CD4-positive, alpha-beta T cell treated with Interferon alpha-2 for 1 hour (primary cell): ENCODE results near the gene SPRED2.

Experiments
- DNase-seq, 2 donors: peaks; one replicate each; pipeline ENCODE4 v3.0.0-alpha.2; 2020 to 2022

The SPRED2 gene

DNA sequence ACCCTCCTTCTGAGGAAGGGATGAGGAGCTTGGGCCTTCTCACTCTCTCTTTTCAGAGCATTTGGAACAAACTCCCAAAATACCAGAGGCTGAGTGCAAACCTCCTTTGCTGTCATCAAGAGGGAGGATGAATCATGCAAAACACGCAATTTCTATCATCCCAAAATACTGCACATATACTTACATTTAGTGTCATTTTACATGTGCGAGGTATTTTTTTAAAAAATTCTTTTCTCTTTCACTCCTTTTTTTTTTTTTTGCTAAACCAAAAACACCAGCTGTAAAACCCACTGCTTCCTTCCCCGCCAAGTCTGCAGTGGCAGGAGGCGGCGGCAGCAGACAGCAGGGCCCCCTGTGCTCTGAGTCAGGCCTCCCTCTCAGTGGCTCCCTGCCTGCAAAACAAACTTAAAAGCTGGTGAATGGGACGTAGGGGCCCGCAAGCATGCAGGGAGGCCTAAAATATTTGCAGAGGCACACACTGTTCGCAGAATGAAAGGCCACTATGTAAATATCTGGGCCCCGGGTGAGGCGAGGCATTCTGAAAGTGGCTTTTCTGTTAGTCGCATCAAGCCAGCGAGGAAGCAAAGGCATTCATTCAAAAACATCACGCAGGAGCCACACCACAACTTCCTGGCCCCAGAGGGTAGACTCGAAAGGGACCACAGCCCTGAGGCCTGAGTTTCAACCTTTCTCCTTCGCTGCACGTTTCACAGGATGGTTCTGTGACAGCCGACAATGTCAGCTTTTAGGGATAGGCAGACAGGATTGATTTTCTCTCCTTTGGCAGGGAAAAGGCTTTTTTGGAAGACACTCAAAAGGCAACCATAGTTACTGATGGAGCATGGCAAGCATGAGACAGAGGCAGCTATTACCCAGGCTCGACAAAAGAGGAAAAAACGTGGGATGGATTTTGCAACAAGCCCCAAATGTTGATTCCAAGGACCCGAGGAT is 131.4 kb downstream of the SPRED2 start:
- DNase-seq: peak; percentile 29 to 42

DNA sequence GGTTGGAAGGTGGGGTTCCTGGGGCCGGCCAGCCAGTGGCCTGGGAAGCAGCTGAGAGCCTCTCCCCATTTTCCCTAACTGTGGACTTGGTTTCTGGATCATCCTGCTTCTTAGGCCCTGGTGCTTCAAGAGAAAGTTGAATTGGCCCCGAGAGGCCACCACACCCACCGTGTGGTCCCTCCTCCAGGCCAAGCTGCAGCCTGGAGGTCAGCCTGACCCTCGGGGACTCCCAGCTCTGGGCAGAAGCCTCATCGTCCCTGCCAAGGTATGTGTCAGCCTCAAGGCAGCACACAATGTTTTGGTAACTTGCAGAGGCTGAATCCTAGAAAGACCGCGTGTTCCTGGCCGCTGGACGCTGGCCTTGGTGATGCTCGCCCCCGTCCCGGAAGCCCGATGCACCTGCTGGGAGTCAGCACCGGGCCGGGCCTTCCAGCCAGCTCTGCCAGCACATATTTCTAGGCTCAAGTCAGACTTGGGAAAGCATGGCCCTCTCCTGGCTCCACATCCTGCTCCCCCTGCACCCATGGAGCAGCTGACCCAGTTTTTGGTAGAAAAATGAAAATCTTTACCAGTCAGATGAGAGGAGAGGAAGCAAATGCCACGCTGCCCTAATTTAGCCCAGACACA is 132.2 kb downstream of the SPRED2 start:
- no peak for DNase-seq

DNA sequence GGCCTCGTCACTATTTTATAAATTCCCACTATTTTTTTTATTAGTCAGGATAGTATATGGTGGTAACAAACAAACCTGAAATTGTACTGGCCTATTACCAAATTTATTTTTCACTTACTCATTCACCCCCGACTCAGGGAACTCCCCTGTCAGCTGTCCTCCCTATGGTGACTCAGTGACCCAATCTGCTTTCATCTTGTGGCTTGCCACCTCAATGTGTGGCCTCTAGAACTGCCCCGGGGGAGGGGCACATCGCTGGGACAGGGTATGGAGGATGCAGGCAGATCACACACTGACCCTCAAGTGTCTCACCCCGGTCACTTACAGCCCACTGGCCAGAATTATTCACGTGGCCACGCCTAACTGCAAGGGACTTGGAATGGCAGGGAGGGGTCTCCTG is 133.2 kb downstream of the SPRED2 start:
- DNase-seq: no peak

DNA sequence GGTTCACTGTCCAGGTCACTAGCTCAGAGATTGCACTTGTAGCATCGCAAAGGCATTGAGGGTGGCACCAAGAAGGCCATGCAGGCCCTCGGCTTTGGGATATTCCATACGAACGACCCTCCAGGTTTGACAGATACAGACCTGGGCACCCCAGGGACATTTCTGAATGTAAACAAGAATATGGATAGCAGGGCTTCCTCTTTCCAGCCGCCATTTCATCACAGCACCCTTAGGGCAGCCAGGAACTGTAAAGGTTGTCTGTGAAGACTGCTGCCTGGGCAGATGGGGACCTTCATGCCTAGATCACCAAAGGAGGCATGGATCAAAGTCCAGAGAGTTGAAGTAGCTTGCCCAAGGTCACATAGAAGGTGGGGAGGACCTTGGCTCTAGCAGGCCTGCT is 134.3 kb downstream of the SPRED2 start:
- DNase-seq: no peak

DNA sequence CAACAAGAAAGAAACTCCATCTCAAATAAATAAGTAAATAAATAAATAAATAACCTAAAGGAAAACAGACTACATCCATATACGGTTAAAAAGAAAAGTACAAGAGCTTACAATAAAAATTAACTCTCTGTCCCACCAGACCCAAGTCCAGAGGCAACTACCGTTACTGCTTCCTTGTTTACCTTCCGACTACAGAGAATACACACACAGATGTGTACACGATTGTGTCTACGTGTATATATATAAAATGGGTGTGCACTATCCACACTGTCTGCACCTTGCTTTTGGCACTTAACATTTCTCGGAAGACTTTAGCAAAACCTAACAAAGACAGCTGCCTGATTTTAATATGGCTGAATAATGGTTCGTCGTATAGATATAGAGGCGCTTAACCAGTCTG is 134.9 kb downstream of the SPRED2 start:
- DNase-seq: no peak

DNA sequence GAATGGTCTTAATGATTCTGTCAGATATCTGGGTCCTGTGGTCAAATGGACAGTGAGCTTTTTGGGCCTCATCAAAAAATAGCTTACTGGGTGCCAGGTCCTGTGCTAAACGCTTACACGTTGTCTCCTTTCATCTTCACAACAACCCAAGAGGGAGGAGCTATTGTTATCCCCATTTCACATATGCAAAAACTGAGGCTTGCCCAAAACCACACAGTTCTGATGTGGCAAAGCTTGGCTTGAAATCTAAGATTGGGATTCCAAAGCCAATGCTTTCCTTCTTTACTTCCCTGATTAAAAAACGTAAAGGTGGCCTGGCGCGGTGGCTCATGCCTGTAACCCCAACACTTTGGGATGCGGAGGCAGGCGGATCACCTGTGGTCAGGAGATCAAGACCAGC is 135.4 kb downstream of the SPRED2 start:
- DNase-seq: no peak

DNA sequence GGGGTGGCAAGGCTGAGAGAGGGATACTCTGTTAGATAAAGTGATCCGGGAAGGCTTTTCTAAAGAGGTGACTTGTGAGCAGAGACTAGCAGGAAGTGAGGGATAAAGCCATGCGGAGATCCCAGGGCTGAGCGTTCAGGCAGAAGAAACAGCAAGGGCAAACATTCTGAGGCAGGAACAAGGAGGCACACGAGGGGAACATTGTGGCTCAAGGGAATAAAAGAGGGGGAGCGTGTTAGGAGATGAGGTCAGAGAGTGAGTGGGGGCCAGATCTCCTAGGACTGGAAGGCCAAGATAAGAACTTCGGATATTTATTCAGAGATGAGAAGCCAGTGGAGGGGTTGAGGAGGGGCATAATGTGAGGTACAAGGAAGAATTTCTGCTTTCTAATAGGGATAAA is 137.7 kb downstream of the SPRED2 start:
- no peak for DNase-seq

DNA sequence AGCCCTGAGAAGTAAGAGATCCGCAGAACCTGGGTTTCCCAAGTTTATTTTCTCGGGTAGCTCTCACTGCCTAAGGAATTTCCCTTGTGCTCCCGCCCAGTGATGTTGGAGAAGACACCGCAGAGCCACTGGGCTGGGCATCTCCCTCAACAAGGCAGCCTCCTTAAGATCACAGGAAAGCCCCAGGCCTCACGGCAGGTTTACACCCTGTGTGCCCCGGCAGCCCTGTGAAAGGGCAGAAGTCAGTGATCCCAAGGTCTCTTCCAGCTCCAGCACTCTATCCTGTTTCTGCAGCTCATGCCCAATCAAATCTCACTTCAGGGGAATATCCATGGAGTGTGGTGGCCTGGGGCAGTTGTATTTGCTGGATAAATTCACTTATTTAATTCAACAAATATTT is 138.3 kb downstream of the SPRED2 start:
- DNase-seq: no peak

DNA sequence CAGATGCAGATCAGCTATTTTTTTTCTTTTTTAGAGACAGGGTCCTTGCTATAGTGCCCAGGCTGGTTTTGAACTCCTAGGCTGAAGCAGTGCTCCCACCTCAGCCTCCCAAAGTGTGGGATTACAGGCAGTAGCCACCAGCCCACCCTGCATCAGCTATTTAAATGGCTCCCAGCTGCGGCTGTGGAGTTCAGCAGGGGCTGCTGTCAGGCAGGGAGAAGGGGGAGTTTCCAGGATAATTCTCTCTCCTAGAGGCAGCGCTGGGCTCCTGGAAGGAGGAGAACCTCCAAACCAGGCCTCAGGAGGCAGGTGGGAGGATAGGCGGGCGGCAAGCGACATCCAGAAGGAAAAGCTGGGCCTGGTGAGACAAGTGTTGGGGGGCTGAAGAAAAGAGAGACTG is 139.0 kb downstream of the SPRED2 start:
- no peak for DNase-seq

DNA sequence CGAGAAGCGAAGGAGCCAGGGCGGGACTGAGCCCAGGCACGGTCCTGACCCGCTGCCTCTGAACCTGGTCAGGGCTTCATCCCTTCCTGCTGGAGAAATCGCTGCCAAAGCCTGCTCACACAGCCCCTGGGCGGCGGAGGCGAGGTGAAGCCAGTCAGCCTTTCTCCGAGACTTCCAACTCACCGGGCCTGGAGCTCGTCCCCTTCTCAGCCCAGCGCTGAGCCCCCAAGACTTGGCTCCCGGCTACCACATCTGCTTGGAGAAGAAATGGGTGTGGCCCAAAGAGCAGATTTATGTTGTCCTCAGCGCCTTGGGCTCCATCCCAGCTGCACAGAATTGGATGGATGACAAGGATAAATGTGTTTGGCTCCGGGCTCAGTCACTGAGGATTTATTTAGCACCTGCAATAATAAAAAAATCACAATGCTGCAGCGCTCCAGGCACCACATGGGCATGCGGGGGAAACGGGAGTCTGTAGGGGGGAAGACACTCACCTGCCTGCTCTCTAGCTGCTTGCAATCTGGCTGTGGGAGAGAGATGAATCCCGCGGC is 139.9 kb downstream of the SPRED2 start:
- DNase-seq: no peak

DNA sequence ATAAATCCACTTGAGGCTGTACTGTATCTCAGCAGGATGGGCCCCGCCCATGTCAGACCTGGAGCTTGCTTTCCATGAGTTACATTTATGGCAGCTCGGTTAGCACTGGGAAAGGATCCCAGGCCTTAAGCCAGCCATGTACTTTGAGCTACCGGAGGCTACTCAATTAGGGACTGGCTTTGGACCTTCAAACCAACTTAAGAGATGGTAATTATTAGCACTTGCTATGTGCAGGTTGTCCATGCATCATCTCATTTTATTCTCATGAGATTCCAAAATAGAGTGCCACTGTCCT is 140.3 kb downstream of the SPRED2 start:
- no peak for DNase-seq

DNA sequence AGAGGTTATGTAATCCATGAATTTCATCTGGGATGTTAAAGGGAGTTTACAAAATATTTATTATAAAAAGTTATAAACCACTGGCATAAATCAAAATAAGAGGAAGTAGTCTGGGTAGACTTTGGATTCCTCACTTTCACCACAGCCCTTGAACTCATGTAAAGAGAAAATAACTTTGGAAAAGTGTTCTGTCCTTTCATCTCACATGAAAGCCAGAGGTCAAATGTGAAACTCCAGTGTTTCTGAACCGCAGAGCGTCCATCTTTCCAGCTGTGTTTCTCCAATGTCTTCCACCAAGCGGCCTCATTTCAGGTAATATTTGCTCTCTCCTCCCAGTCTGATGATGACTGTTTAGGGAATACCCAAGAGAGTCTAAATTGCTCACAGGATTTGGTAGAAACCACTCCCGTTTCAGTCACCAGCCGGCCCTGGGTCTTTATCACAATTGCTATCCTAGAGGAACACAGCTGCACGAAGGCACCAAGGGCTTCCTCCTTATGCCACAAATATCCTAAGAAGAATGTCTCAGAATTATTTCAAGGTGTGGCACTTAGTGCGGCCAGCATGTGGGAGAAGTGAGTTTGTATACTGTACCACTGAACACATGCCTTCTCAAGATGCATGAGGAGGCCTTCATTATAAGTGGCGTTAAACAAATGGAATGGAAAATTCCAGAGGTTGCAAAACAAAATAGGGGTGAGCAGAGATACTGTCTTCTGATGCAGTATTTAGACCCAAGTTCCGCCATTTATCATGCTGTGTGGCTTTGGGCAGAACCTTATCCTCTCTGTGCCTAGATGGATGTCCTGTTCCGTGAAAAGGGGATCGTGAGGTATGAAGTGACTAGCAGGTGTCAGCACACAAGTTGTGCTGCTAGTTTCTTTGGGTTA is 140.9 kb downstream of the SPRED2 start:
- no peak for DNase-seq

DNA sequence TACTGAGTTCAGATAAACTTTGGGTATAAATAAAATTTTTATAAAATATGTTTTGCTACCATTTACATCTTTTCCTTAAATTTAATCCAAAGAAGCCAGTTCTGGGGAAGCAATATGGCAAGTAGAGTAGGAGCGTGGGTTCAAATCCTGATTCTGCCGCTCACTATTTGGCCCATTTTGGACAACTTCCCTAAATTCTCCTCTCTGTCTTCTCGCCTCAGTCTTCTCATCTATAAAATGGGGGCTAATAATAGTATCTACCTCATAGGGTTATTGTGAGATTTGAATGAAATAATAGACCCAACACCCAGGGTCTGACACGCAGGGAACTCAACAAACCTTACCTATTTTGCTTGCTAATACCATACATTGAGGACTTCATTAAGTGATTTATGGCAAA is 145.0 kb downstream of the SPRED2 start:
- no peak for DNase-seq

DNA sequence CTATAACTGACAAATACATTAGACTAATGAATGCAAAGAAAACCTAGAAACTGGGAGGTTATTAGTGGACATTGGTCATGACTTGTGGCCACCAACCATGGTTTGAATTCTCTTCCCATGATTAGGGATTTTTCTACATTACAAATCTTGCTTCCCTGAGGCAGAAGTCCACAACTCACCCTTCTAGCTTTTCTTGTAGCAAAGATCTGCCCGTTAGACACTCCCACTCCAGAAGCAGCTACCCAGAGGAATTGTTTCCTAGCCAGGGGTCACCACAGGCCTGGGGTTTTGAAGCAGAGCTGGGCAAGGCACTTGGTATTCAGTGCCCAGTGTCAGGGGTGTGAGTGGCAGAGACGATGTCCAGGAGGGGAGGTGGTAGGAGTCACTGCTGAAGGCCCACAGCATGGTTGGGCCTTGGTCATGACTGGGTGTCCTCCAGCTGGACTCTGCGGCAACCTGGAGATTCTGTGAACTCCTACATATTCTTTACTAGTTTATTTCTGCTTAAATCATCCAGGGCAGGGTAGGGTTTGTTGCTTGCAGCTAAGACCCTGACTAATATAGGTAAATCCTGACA is 149.8 kb downstream of the SPRED2 start:
- DNase-seq: no peak

DNA sequence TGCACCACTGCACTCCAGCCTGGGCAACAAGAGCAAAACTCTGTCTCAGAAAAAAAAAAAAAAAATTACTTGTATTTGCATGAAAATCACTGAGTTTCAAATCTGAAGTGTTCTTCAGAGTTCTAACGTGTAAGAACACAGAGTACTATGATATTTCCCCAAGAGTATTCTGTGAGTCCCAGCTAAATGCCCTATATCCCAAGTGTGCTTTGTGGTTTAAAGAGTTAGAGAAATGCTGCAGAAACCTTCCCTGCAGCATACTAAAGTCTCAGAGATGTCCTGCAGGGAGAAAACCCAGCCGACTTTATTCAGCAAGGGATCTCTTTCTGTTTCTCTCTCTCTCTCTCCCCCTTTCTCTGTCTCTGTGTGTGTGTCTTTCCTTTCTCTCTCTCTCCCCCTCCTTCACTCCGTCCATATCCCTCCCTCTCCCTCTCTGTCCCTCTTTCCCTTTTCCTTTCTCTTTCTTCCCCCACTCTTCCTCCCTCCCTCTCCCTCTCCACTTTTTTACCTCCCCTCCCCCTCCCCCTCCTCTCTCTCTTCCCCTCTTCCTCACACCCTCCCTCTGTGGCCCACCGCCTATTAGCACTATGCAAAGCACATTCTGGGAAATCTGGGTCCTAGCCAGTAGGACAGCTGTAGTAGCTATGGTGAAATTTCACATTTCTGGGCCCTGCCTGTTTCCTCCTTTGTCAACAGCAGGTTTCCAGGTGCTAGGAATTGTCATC is 150.6 kb downstream of the SPRED2 start:
- DNase-seq: no peak

DNA sequence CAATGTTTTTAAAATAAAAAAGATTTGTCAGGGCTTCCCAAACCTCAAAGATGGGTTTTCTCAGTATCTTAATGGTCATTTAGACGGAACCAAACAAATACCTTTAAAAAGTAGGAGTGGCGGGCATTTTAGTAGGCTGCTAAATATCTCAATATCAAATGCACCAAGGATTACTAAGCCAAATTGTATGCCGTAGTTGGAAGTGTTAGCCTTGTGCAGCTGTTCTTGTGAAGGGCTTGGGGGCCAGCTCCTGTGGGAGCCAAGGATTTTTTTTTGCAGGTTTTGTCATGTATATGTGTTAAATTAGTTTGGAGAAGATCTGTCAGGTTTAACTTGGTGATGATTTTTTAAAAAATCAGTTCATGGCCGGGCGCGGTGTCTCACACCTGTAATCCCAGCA is 152.6 kb downstream of the SPRED2 start:
- DNase-seq: no peak

DNA sequence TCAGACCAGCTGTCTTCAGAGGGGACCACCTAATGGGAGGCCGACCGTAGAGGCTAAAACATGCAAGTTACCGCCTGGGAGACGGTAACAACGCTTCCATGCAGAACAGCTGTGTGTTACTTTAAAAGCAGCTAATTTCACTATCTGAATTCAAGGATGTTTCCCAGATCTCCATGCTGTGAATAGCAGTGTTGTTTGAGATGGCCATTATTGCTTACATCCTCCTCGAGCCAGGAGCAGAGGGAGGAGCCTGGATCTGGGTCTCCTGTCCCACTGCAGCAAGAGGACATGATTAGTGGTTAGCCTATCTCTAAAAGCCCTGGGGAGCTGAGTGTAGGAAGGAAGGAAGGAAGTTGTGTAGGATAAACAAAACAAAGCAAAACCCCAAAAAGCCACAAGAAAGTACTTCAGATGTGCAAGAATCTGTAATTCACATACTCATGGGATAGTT is 153.8 kb downstream of the SPRED2 start:
- DNase-seq: no peak

DNA sequence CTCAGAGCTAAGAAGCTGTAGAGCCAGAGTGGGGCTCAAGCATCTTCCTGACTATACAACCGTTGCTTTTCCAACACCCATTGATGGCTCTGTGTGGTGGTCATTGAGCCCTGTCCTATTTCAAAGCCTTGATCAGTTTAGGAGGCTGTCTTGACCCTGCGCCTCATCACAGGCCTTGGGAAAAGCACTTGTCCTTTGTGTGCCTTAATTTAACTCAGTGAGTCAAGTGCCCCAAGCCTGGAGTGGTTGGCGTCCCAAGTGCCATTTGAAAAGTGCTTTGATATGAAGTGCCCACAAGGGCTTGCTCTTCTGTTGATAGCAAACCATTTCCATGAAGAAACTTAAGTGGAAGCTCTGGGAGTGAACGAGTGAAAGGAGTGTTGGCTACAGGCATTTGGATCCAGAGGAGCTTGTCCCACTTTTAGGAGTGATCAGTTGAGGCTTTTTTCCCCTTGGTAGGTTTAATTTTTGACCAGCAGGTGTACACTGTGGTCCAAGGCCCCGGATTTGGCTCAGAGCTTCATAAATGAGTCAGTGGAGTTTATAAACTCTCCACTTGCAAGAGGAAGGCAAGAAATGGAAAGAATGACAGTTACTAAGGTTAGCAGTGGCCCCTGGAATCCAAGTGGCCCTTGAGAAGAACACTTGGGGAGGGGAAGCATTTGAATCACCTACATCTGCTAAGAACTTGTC is 154.5 kb downstream of the SPRED2 start:
- no peak for DNase-seq

DNA sequence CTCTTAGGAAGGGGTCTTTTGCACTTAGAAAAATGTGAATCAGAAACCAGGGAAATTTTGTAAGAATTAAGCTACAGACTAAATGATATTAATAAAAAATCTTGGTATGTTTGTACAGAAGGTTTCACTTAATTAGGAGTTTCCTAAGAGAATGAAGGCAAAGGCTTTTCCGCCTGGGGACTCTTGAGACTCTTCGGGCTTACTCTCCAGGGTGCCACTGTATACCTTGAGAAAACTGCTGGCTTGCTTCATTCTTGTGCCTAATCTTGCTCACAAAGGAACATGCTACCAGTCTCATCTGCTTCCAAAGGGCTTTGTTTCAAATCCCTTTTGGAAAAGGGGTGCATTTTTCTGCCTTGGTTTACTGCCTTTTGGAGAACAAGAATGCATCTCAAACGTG is 155.3 kb downstream of the SPRED2 start:
- no peak for DNase-seq

DNA sequence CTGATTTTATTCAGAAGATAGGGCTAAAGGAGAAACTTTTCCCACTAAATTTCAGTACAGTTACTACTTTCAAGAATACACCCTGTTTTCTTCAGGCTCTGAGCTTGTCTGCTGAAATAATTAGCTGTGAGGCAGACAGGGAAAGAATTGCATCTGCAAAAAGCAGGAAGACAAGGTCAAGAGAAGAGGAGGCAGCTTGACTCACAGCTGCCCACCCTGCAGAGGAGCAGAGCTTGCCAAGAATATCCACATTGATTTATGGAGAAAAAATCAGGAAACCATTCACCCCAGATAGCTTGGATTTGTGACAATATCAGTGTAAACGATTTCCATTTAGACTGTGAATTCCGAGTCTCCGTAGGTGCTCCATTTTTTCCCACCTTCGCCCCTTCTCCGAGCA is 155.8 kb downstream of the SPRED2 start:
- no peak for DNase-seq

DNA sequence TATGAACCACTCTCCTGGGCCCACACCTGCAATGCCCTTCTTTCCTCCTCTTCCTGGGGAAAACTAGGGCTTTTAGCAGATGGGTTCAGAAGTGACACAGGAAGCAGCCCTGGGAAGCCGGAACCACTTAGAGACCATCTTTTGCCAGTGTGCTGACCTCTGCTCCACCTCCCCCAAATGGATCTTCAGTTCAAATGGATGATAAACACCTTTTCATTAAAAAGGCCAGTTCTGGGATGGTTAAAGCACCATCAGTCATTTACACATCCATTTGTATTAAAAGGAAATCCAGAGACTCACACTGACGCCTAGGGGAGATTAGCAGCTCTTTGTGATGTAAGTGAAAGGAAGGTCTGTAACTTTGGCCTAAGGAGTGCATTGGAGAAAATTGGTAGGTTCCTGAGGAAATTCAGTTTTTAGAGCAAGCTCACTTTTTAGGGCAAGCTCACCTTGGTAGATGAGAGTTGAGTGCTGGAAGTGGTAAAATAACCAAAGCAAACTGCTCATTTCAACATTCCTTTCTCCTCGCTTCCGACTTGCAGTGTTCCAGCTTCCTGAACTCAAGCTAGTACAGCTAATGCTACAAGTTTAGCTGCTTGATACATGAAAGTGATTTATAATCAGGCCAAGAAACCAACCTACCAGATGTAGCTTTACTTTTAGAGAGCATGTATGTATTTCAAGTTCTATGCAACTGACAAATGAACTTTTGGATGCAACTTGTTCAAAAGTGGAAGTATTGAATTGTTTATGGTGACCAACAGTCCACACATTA is 157.1 kb downstream of the SPRED2 start:
- DNase-seq: no peak
